Fibroblast of pulmonary artery (primary cell): ENCODE results near the gene DNAH14.

Experiments used
- DNase-seq: peaks from one replicate; pipeline ENCODE4 v3.0.0-alpha.2; 2010; ENCODE audit warnings: low read depth
- H3K4me3 ChIP-seq: replicated peaks from 2 replicates; pipeline ENCODE4 v1.5.1; 2011; ENCODE audit warnings: low read depth, mild to moderate bottlenecking, control low read depth, low read length, moderate library complexity
- CTCF ChIP-seq: IDR thresholded peaks from 2 replicates; pipeline ENCODE4 v1.5.1; 2011; ENCODE audit warnings: mild to moderate bottlenecking, control low read depth, low read length, inconsistent platforms; ENCODE audit errors: missing control alignments

DNAH14 gene

DNA sequence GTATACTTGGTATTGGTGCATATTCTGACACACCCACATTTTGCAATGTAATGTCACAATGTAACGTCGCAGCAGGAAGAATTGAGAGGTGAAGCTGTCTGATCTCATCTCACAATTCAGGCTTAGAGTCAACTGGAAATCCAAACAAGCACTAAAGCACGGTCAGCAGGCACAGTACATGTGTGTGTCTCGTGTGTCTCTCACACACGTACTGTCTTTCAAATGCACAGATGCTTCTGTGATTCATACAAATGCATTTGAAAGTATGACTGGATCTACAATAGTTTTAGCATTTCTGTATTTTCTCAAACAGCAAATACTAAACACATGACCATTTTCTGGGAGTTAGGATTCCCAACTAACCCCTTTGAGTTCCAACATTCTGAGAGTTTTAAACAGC is 471.5 kb downstream of the DNAH14 start:
- no peak for DNase-seq
- TF ChIP-seq CTCF: no peak

DNA sequence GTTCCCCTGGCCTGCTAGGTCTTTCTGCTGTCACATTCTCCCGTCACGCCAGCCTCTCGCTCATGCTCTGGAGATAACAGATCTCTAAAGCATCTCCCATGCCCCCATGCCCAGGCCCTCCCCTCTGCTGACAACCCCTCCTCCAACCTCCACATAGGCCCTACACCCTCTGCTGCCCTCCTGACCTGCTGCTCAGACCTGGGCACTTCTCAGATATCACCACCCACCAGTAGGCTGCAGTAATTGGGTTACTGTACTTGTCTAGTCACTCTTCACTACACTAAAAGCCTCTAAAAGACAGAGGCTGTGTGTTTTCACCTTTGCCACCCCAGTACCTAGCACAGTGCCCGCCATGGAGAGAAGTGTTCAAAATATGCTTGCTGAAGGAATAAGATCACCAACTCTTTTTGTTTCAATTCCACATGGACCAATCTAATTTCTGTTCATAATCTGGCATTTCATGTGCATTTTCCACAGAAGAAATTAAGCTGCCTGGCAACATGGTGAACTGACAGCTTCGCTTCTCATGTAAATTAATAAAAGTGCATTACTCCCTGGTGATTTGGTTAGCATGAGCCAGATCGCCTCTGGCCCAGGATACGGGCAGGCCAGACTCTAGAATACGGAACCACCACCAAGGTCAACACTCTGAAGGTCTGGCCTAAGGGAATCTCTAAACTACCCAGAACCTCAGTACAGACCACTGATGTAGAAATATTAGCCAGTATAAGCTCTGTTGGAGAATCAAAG is 477.7 kb downstream of the DNAH14 start:
- TF ChIP-seq CTCF: no peak
- DNase-seq: no peak
- no peak overlapping the region for H3K4me3 ChIP-seq

More for the DNA sequence above, 471.5 kb downstream of the DNAH14 start:
- no peak overlapping the region for H3K4me3 ChIP-seq

GRCh38 chr1:225407755-225408154 is 478.3 kb downstream of the DNAH14 start:
- TF ChIP-seq CTCF: no peak
- no peak for DNase-seq
- H3K4me3 ChIP-seq: no peak overlapping the region

DNA sequence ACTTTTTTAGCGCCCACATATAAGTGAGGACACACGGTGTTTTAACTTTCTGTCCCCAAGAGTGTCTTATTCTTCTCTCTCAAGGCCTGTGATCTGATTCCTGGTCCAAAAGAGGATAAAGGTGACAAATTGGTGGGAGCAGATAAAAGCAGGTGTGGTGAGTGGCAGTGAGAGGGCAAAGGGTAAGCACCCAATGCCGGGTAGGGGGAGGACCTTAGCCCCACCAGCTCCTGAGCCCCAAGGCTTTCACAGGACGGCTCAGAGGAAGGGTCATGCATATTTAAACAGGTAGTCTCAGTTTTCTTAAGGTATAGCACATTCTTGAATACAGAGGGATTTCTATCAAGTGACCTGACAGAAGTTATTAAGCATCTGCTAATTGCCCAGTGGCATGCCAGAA is 478.8 kb downstream of the DNAH14 start:
- DNase-seq: no peak
- no peak overlapping the region for H3K4me3 ChIP-seq
- TF ChIP-seq CTCF: no peak

DNA sequence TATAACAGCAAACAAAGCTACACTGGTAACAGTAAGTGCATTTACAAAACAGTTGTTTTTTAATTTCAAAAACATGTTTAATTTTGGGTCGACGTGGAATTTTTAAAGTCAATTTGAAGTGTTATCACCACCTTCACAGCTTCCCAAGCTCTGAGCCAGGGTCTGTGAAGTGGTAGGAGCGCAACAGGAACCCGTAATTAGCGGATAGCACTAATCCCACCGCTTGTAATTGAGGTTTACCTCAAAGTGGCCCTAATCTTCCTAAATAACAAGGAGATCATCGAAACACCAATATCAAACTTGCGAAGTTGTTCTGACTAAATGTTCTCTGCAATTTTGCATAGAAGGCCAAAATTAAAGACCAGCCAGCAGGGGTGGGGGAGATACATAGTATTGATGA is 479.6 kb downstream of the DNAH14 start:
- no peak for TF ChIP-seq CTCF
- no peak overlapping the region for H3K4me3 ChIP-seq

GRCh38 chr1:225410036-225410435 is 480.6 kb downstream of the DNAH14 start:
- no peak overlapping the region for H3K4me3 ChIP-seq
- TF ChIP-seq CTCF: no peak
- DNase-seq: no peak

More for the DNA sequence above, 479.6 kb downstream of the DNAH14 start:
- no peak for DNase-seq

DNA sequence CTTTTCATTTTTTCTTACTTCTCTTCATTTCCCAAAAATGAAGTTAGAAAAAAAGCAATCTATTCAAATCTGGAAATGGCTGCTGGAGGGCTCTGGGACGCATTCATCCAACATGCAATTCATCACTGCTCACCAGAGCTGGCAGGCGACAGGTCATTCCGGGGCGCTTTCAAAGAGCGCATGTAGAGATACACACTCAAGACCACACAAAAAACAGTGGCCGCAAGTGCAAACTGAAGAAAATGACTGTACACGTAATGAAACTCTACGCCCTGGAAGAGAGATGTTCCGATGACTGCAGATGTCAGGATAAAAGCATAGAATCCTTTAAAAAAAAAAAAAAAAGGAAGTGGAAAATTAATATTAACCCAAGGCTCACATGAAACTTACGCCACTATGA is 482.8 kb downstream of the DNAH14 start:
- DNase-seq: no peak
- no peak overlapping the region for H3K4me3 ChIP-seq
- no peak for TF ChIP-seq CTCF
